Nephron (organoid): Measurements from ENCODE around the gene STPG4.
A peak's percentile ranks its signal among the peaks of the same experiment; 100 is the strongest.

Source experiments
- H3K27ac Mint-ChIP-seq, 3 experiments: 2 replicates each; pipeline ENCODE4 v1.8.0; 2020; ENCODE audit warnings: mixed read lengths in 3 of 3, mild to moderate bottlenecking in 2 of 3, moderate library complexity in 1 of 3
- H3K27me3 Mint-ChIP-seq: 2 replicates; pipeline ENCODE4 v1.8.0; 2021; ENCODE audit warnings: low read depth, mild to moderate bottlenecking, moderate library complexity, mixed read lengths
- H3K36me3 Mint-ChIP-seq: 2 replicates; pipeline ENCODE4 v1.8.0; 2020; ENCODE audit warnings: low read depth, mixed read lengths
- H3K4me1 Mint-ChIP-seq: 2 replicates; pipeline ENCODE4 v1.8.0; 2020; ENCODE audit warnings: mixed read lengths
- H3K4me3 Mint-ChIP-seq, 3 experiments: 2 replicates each; pipeline ENCODE4 v1.8.0; 2020; ENCODE audit warnings: mild to moderate bottlenecking in 3 of 3, mixed read lengths in 3 of 3, moderate library complexity in 2 of 3
- H3K9me3 Mint-ChIP-seq: 2 replicates; pipeline ENCODE4 v1.8.0; 2020; ENCODE audit warnings: mixed read lengths
- TF ChIP-seq, protein P1 (sequence below), 3 experiments: fragments of 200-600 bp; sonication (generic); IDR thresholded peaks; one replicate each; pipeline ENCODE4 v1.5.0; 2021; ENCODE audit warnings: antibody characterized with exemption in 3 of 3; ENCODE audit not compliant: unreplicated experiment in 3 of 3

The STPG4 gene

DNA sequence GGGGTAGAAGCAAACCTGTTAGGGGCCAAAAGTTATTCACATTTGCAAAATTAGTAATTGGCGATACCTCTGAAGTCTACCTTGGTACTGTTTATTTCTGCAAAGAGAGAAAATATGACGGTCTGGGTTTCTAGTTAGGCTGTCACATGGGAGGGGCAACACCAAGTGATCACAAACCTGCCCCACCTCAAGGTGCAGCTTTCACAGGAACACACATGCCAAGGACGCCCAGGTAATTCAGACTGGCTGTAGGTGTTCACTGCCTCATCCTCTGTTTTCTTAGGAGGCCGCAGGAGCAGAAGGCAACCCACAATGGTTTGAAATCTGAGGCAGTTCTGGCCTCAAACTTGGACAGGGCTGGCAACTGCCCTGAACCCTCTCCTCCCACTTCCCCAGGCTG lies 56.2 kb downstream of the STPG4 start:
- Mint-ChIP-seq H3K36me3 (no peaks in the 10 kb centered on the region), H3K27me3 (peaks cover 4% of the 10 kb centered on the region), H3K4me1 (peaks cover 26% of the 10 kb centered on the region), H3K27ac (no peak overlapping the region), H3K9me3 (peaks cover 3% of the 10 kb centered on the region), H3K4me3 (no peak overlapping the region)
- TF ChIP-seq, protein P1, sequence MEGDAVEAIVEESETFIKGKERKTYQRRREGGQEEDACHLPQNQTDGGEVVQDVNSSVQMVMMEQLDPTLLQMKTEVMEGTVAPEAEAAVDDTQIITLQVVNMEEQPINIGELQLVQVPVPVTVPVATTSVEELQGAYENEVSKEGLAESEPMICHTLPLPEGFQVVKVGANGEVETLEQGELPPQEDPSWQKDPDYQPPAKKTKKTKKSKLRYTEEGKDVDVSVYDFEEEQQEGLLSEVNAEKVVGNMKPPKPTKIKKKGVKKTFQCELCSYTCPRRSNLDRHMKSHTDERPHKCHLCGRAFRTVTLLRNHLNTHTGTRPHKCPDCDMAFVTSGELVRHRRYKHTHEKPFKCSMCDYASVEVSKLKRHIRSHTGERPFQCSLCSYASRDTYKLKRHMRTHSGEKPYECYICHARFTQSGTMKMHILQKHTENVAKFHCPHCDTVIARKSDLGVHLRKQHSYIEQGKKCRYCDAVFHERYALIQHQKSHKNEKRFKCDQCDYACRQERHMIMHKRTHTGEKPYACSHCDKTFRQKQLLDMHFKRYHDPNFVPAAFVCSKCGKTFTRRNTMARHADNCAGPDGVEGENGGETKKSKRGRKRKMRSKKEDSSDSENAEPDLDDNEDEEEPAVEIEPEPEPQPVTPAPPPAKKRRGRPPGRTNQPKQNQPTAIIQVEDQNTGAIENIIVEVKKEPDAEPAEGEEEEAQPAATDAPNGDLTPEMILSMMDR (IDR thresholded peaks at IDR 0.05; ENCODE audit: unreplicated experiment in 3 of 3), result no peak

DNA sequence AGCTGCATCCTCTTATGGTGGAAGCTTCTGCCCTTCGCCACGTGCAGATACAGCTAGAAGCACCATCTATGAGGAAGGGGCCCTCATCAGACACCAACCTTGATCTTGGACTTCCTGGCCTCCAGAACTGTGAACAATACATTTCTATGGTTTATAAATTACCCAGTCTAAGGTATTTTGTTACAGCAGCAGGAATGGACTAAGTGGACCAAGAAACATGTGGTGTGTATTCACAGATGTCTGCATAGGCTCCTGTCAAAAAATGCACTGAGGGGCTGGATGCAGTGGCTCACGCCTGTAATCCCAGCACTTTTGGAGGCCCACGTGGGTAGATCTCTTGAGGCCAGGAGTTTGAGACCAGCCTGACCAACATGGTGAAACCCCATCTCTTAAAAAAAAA lies 57.5 kb downstream of the STPG4 start:
- Mint-ChIP-seq H3K36me3 (no peaks in the 10 kb centered on the region), H3K27ac (no peak overlapping the region), H3K27me3 (peaks cover 4% of the 10 kb centered on the region), H3K9me3 (peaks cover 3% of the 10 kb centered on the region), H3K4me1 (peaks cover 26% of the 10 kb centered on the region), H3K4me3 (no peak overlapping the region)
- TF ChIP-seq, protein P1 (IDR thresholded peaks at IDR 0.05; ENCODE audit: unreplicated experiment in 3 of 3), result no peak

DNA sequence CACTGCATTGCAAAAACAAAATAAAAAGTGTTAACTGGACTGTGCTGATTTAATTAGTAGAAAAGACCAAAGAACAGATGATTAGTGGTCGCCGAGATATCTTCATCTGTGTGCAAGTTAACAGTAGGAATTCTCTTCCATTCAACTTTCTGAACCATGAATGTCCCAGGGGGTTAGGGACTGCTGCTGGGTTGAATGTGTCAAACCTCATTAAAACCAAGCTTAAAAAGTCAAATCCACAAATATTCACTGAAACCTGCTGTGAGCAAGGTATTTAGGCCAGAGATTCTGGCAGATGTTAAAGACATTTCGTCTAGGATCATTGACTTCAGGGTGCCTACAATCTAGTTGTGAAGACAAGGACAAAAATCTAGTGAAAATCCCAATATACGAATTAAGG lies 58.7 kb downstream of the STPG4 start:
- H3K4me3 Mint-ChIP-seq, result no peak overlapping the region
- TF ChIP-seq, protein P1 (IDR thresholded peaks at IDR 0.05; ENCODE audit: unreplicated experiment in 3 of 3), result no peak
- no peaks in the 10 kb centered on the region for H3K9me3 Mint-ChIP-seq
- H3K27ac Mint-ChIP-seq, result peak overlapping the region in 1 of 3 experiments; percentile 61
- H3K4me1 Mint-ChIP-seq, result peaks cover 32% of the 10 kb centered on the region
- no peaks in the 10 kb centered on the region for H3K36me3 Mint-ChIP-seq
- peaks cover 4% of the 10 kb centered on the region for H3K27me3 Mint-ChIP-seq

DNA sequence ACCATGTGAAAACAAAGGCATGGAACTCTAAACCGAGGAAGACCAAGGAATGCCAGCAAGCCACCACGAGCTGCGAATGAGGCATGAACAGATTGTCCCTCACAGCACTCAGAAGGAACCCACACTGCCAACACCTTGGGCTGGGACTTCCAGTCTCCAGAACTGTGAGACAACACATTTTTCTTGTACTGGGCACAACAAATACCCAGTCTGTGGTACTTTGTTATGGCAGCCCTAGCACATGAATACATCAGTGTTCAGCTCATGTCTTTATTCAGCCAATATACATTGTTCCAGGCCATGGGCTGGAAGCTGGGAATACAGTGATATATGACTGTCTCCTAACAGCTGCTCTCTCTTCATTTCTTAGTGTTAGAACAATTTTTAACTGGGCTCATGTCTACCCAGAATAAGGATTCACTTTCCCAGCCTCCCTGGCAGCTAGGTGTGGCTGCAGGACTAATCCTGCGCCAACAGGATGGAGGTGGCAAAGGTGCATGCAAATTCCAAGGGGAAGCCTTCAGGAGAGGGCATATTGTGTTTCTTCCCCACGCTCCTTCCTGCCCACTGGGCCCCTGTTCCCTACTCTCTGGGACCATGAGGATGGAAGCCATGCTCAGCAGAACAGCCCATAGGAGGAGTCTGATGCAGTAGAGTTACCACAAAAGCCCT lies 59.6 kb downstream of the STPG4 start:
- TF ChIP-seq, protein P1 (IDR thresholded peaks at IDR 0.05; ENCODE audit: unreplicated experiment in 3 of 3), result no peak
- H3K9me3 Mint-ChIP-seq, result no peaks in the 10 kb centered on the region
- H3K27ac Mint-ChIP-seq, result peak overlapping the region in 2 of 3 experiments; percentile 61 to 64

DNA sequence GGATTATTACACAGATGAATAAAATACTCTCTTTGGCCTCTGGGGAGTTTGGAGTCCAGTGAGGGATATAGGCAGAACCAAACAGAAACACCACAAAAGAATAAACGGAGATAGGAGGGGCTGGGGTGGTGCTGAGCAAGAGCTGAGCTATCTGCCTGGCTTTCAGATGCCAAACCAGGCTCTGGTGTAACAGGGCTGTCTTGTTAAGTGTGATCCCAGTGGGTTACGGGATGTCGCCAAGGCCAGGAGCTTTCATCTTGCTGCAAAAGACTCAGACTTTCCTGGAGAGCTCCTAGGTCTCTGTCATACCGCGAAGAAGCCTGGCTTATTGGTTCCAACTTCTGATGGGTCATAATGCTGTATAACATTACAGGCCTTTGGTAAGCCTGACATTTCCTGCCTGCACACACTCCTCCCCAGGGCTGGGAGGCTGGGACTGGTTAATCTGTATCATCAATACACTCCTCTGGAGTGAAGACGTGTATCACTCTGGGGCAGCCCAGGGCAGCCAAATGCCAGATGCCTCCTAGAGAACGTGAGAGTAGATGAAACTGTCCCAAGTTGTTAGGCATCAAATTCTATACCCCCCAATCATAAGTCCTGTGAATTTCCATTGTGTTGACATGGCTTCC lies 60.5 kb downstream of the STPG4 start:
- TF ChIP-seq, protein P1 (IDR thresholded peaks at IDR 0.05; ENCODE audit: unreplicated experiment in 3 of 3), result no peak
- Mint-ChIP-seq H3K4me3 (no peak overlapping the region), H3K36me3 (no peaks in the 10 kb centered on the region), H3K4me1 (peaks cover 49% of the 10 kb centered on the region), H3K9me3 (no peaks in the 10 kb centered on the region), H3K27ac (peak overlapping the region in 1 of 3 experiments; percentile 20), H3K27me3 (no peaks in the 10 kb centered on the region)

More for the DNA sequence above, 59.6 kb downstream of the STPG4 start:
- peaks cover 42% of the 10 kb centered on the region for H3K4me1 Mint-ChIP-seq
- no peaks in the 10 kb centered on the region for H3K36me3 Mint-ChIP-seq
- no peak overlapping the region for H3K4me3 Mint-ChIP-seq
- peaks cover under 1% of the 10 kb centered on the region for H3K27me3 Mint-ChIP-seq

DNA sequence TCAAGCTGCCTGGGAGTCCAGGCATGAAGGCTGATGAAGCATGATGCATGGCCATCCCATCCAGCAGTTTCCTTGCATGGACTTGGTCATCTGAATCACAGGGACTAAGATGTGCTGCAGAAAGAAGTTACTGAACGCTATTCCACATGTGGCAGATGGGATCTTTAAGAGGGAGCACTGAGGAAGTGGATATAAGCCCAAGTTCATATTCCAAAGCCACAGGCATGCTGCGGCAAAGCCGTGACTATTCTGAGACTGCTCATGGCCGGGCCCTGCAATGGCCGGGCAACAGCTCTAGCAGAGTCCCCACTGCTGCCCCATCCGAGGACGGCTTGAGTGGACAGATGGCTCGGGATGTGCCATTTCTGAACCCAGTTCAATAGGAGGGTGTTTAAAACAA lies 61.5 kb downstream of the STPG4 start:
- H3K27ac Mint-ChIP-seq, result peak overlapping the region in 1 of 3 experiments; percentile 20
- H3K36me3 Mint-ChIP-seq, result no peaks in the 10 kb centered on the region
- TF ChIP-seq, protein P1 (IDR thresholded peaks at IDR 0.05; ENCODE audit: unreplicated experiment in 3 of 3), result no peak
- no peaks in the 10 kb centered on the region for H3K9me3 Mint-ChIP-seq
- no peak overlapping the region for H3K4me3 Mint-ChIP-seq
- no peaks in the 10 kb centered on the region for H3K27me3 Mint-ChIP-seq
- H3K4me1 Mint-ChIP-seq, result peaks cover 58% of the 10 kb centered on the region
